PC-3 (cell line): ENCODE measurements around the gene CTNNBIP1. TPM values are rescaled to one million over a fixed set of nuclear protein-coding genes. Genes with fewer than 3 reads are reported as not detected.

Source experiments
- ATAC-seq: fragments of 200-7000 bp; cut with Tn5 transposase; 2 replicates; pipeline ENCODE4 v1.9.1; 2020; ENCODE audit warnings: mild to moderate bottlenecking, moderate library complexity
- BruUV-seq: library from RNA; stranded (reverse); fragments of 400-500 nt; replicated peaks from 2 replicates; lab custom pipeline; 2021; lab: Mats Ljungman, UMichigan
- CTCF ChIA-PET: fragments of 300-600 bp; sonication (Branson Sonifier 250); formaldehyde crosslinking; loops from one replicate; lab custom pipeline; 2022; ENCODE audit warnings: antibody characterized with exemption; lab: Charles Lee
- POLR2A ChIA-PET: fragments of 300-600 bp; sonication (Branson Sonifier 250); formaldehyde crosslinking; loops from one replicate; lab custom pipeline; 2022; ENCODE audit warnings: antibody characterized with exemption; ENCODE audit not compliant: unreplicated experiment; lab: Charles Lee
- DNase-seq: peaks from one replicate; pipeline ENCODE4 v3.0.0-alpha.2; 2015
- H2AFZ ChIP-seq: fragments of 300-600 bp; sonication (generic); 2 replicates; pipeline ENCODE4 v1.6.0; 2016; ENCODE audit warnings: antibody characterized with exemption, low read length
- H3F3A ChIP-seq: fragments of 300-600 bp; sonication (generic); one replicate; pipeline ENCODE4 v1.6.0; 2017; ENCODE audit warnings: antibody characterized with exemption, low read length, control low read depth, mild to moderate bottlenecking; ENCODE audit not compliant: unreplicated experiment
- H3K27ac ChIP-seq: fragments of 300-600 bp; sonication (generic); 2 replicates; pipeline ENCODE4 v1.5.1; 2016; ENCODE audit warnings: mild to moderate bottlenecking, low read length
- H3K27me3 ChIP-seq: fragments of 300-600 bp; sonication (generic); 2 replicates; pipeline ENCODE4 v1.6.1; 2016; ENCODE audit warnings: low read length, mixed read lengths
- H3K36me3 ChIP-seq: fragments of 300-600 bp; sonication (generic); 2 replicates; pipeline ENCODE4 v1.6.1; 2016; ENCODE audit warnings: low read depth, mixed run types, low read length, mixed read lengths
- H3K4me1 ChIP-seq: fragments of 300-600 bp; sonication (generic); 2 replicates; pipeline ENCODE4 v1.5.1; 2016; ENCODE audit warnings: low read length; ENCODE audit not compliant: insufficient read depth
- H3K4me2 ChIP-seq: fragments of 300-600 bp; sonication (generic); 2 replicates; pipeline ENCODE4 v1.6.0; 2016; ENCODE audit warnings: low read length
- H3K4me3 ChIP-seq: fragments of 300-600 bp; sonication (generic); 2 replicates; pipeline ENCODE4 v1.5.1; 2016; ENCODE audit warnings: mild to moderate bottlenecking, low read length, mixed read lengths
- H3K79me2 ChIP-seq: fragments of 300-600 bp; sonication (generic); 2 replicates; pipeline ENCODE4 v1.6.1; 2017; ENCODE audit warnings: low read length, mixed read lengths
- H3K9ac ChIP-seq: fragments of 300-600 bp; sonication (generic); 2 replicates; pipeline ENCODE4 v1.6.0; 2016; ENCODE audit warnings: mild to moderate bottlenecking, low read length
- H3K9me2 ChIP-seq: fragments of 300-600 bp; sonication (generic); replicated peaks from 2 replicates; pipeline ENCODE4 v1.6.1; 2016; ENCODE audit warnings: mixed run types, low read length, mixed read lengths
- H3K9me3 ChIP-seq: fragments of 300-600 bp; sonication (generic); 2 replicates; pipeline ENCODE4 v1.6.1; 2016; ENCODE audit warnings: low read length, mixed read lengths
- H4K20me1 ChIP-seq: fragments of 300-600 bp; sonication (generic); 2 replicates; pipeline ENCODE4 v1.6.1; 2016; ENCODE audit warnings: low read length, mixed read lengths
- EZH2 ChIP-seq: fragments of 300-600 bp; sonication (generic); IDR thresholded peaks from one replicate; pipeline ENCODE4 v1.6.1; 2017; ENCODE audit warnings: antibody characterized with exemption, mild to moderate bottlenecking, low read length; ENCODE audit not compliant: unreplicated experiment
- EZH2phosphoT487 ChIP-seq: fragments of 300-600 bp; sonication (generic); IDR thresholded peaks from 2 replicates; pipeline ENCODE4 v1.6.1; 2018; ENCODE audit warnings: mild to moderate bottlenecking, antibody characterized with exemption, low read length, borderline replicate concordance
- intact Hi-C: fragments of 100-400 bp; cut with micrococcal nuclease; formaldehyde crosslinking; loops from 2 replicates; pipeline ENCODE4 v1.9.0; 2023
- total RNA-seq: library from RNA; depleted of rRNA; stranded (reverse); fragments of >200 nt; gene quantifications from 2 replicates; pipeline ENCODE4 v1.2.3, GENCODE V29; 2014
- TF ChIP-seq, protein P1 (sequence below): fragments of 300-600 bp; sonication (generic); conservative IDR thresholded peaks from 2 replicates; pipeline ENCODE4 v1.5.1; 2017; ENCODE audit warnings: antibody characterized with exemption, low read depth, mild to moderate bottlenecking, low read length

The CTNNBIP1 gene
- total RNA-seq, 1 experiment from 2014 or later: 78.1 TPM

DNA sequence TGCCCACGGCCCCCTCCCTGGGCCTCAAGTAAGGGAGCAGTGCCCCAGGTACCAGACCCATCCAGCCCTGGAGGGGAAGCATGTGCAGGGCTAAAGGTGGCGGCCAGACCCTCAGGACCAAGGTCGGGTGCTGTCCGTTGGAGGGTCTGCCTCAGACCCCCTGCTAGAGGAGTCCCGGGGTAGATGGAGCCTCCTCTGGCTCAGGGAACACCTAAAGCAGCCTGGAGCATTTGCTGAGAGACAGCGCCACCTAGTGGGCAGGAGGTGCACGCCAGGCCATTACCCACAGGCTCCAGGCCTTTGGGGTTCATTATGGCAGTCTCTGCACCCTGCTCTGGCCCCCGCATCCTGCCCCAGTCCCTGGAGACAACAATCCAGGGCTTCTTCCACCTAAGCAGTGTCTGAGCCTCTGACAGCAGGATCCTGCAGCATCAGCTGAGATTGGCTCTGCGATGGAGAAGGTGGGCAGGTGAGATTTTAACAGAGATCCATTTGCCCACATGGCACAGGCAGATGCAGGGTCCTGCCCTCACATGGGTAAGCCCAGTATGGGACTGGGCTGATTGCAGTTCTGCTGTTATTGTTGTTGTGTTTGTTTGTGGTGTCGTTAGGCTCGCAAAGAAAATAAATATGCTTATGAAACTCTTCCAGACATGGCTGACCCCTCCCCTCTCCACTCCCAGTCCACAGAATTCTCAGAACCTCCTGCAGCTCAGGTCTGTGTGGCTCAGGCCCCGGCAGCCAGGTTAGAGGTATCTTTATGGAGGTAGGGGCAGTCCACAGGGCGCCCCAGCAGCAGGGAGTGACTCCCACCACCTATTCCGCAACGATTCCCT is 42.4 kb downstream of the CTNNBIP1 start:
- TF ChIP-seq, protein P1, sequence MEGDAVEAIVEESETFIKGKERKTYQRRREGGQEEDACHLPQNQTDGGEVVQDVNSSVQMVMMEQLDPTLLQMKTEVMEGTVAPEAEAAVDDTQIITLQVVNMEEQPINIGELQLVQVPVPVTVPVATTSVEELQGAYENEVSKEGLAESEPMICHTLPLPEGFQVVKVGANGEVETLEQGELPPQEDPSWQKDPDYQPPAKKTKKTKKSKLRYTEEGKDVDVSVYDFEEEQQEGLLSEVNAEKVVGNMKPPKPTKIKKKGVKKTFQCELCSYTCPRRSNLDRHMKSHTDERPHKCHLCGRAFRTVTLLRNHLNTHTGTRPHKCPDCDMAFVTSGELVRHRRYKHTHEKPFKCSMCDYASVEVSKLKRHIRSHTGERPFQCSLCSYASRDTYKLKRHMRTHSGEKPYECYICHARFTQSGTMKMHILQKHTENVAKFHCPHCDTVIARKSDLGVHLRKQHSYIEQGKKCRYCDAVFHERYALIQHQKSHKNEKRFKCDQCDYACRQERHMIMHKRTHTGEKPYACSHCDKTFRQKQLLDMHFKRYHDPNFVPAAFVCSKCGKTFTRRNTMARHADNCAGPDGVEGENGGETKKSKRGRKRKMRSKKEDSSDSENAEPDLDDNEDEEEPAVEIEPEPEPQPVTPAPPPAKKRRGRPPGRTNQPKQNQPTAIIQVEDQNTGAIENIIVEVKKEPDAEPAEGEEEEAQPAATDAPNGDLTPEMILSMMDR: peak; percentile 95
- TF ChIP-seq EZH2 (no peak), EZH2phosphoT487 (no peak)
- peaks cover 5% of the 10 kb centered on the region for H3K4me1 ChIP-seq
- H3K27me3 ChIP-seq: no peaks in the 10 kb centered on the region
- H3K79me2 ChIP-seq: no peaks in the 10 kb centered on the region
- H4K20me1 ChIP-seq: no peaks in the 10 kb centered on the region
- intact Hi-C loops: loop anchor here (1.0 to 2.0 kb wide), 4 partner anchors 43 to 241 kb away; no protein-coding TSS in a partner anchor
- no peak overlapping the region for H3K9ac ChIP-seq
- no peaks in the 10 kb centered on the region; the same call in 1 of the 2 replicates for H3K36me3 ChIP-seq
- no peak overlapping the region for H3K4me3 ChIP-seq
- no peaks in the 10 kb centered on the region for H3K9me2 ChIP-seq
- DNase-seq (peak; percentile 77), ATAC-seq (peak; percentile 95)
- BruUV-seq: no TSS peak
- H2AFZ ChIP-seq: no peak overlapping the region
- H3F3A ChIP-seq: no peaks in the 10 kb centered on the region
- H3K9me3 ChIP-seq: no peaks in the 10 kb centered on the region
- no peak overlapping the region for H3K4me2 ChIP-seq
- CTCF ChIA-PET: interaction anchor here (1.6 kb wide), 1 partner anchor 83 kb away, joined by 16 read pairs; no protein-coding TSS in a partner anchor
- POLR2A ChIA-PET: no interaction called here
- H3K27ac ChIP-seq: no peak overlapping the region

DNA sequence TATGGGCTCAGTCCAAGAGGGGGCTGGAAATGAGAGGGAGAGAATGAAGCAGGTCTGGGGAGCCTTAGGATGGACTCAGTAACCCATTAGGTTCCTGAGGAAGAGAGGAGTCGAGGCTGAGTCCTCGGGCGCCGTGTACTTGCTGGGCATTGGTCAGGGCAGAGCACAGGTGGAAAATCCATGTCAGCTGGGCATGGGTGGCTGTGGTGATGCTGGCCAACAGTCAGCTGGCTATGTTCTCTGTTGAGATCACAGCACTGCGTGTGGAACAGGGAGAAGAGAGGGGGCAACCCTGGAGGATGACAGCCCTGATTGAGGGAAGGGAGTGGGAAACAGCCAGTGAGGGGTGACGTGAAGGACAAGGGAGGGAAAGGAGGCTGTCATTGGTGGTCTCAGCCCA is 43.2 kb downstream of the CTNNBIP1 start:
- Histone ChIP-seq H3K9me3 (no peaks in the 10 kb centered on the region), H3K27ac (no peak overlapping the region), H3K4me1 (no peaks in the 10 kb centered on the region), H3F3A (no peaks in the 10 kb centered on the region), H3K9ac (no peak overlapping the region), H3K9me2 (no peaks in the 10 kb centered on the region), H3K36me3 (no peaks in the 10 kb centered on the region; the same call in 1 of the 2 replicates), H4K20me1 (no peaks in the 10 kb centered on the region), H3K4me2 (no peak overlapping the region), H3K4me3 (no peak overlapping the region), H3K27me3 (no peaks in the 10 kb centered on the region), H3K79me2 (no peaks in the 10 kb centered on the region), H2AFZ (no peak overlapping the region)
- ChIA-PET CTCF (no interaction called here), POLR2A (no interaction called here)
- ATAC-seq (no peak), DNase-seq (no peak)
- BruUV-seq: no TSS peak
- TF ChIP-seq EZH2 (no peak), EZH2phosphoT487 (no peak)
- TF ChIP-seq, protein P1: no peak
- intact Hi-C loops: loop anchor here (1.0 to 2.0 kb wide), 4 partner anchors 42 to 240 kb away; no protein-coding TSS in a partner anchor
